Measurements from ENCODE around the gene SIRT3. TPM values are rescaled to one million over a fixed set of nuclear protein-coding genes. Genes with fewer than 3 reads are reported as not detected.

SIRT3 gene
- total RNA-seq, result 69.9 TPM

DNA sequence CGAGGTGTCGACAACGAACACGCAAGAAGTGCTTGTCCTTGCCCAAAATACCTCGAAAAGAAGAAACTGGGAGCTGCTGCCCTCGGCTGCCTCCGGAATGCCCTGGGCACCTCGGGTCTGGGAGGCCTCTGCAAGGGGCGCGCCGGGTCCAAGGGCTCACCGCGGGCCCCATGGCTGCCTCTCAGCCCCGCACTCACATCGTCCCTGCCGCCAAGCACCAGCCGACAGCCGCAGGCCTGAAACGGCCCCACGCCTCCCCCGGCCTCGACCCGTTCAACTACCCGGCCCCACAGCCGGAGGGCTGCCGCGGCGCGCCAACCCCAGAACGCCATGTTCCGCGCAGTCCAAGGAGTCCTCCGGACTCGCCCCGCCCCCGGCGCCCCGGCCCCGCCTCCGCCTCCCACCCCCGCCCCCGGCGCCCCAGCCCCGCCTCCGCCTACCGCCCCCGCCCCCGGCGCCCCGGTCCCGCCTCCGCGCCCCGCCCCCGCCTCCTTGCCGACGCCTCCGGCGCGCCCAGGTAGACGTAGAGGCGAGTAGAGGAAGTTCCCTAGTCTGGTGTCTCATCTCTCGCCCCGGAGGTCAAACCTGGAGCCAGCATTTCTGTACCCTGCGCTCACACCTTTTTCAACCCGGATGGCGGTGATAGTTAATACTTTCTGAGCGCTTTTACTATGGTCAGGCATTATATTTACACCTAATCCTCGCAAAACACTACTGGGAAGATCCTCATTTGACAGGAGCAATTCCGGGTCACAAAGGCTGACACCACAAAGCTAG lies at the start of gene SIRT3:
TSS of gene SIRT3 (minus strand) at position 346 of the 777 bp plus-strand sequence. CDS start at position 332, 14 bp downstream.
- Histone ChIP-seq H3K27ac (peak within 1 kb of the TSS; percentile 98), H3K4me1 (peaks cover 8 to 15% of the 10 kb centered on the region in 2 donors), H3K4me3 (peak within 1 kb of the TSS; percentile 96 to 99), H3K9me3 (no peaks in the 10 kb centered on the region), H3K27me3 (no peaks in the 10 kb centered on the region), H3K36me3 (peaks cover 6 to 12% of the 10 kb centered on the region in 2 donors)
- TF ChIP-seq, protein P1, sequence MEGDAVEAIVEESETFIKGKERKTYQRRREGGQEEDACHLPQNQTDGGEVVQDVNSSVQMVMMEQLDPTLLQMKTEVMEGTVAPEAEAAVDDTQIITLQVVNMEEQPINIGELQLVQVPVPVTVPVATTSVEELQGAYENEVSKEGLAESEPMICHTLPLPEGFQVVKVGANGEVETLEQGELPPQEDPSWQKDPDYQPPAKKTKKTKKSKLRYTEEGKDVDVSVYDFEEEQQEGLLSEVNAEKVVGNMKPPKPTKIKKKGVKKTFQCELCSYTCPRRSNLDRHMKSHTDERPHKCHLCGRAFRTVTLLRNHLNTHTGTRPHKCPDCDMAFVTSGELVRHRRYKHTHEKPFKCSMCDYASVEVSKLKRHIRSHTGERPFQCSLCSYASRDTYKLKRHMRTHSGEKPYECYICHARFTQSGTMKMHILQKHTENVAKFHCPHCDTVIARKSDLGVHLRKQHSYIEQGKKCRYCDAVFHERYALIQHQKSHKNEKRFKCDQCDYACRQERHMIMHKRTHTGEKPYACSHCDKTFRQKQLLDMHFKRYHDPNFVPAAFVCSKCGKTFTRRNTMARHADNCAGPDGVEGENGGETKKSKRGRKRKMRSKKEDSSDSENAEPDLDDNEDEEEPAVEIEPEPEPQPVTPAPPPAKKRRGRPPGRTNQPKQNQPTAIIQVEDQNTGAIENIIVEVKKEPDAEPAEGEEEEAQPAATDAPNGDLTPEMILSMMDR (IDR thresholded peaks at IDR 0.05), result peak in 2 of 3 experiments; percentile 20 to 46
- intact Hi-C loops (cut with DNase I), result loop anchor here (1.0 to 5.0 kb wide), 7 partner anchors 29 to 341 kb away; partner anchors contain the start of genes BET1L, IFITM2, PGGHG and PHRF1
- peak; percentile 43 to 90 for DNase-seq (ENCODE audit: low spot score in 2 of 2)

DNA sequence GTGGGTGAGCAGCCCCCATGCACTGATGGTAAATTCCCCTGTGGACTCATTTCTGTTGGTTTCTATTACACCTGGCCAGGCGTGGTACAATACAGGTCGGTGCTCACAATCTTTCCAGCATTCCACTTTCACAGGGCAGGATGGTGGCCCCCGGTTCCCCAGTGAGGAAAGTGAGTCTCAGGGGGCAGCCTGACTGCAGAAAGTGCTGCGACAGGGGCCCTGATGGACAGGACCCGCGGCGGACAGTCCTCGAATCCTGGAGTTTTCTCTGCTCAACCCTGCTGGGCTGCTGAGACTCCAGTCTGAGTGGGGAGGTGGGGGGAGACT lies 49.7 kb upstream of the SIRT3 start:
- TF ChIP-seq, protein P1 (IDR thresholded peaks at IDR 0.05), result no peak
- Histone ChIP-seq H3K4me1 (peaks cover 8 to 14% of the 10 kb centered on the region in 2 donors), H3K9me3 (no peaks in the 10 kb centered on the region), H3K4me3 (no peak overlapping the region), H3K36me3 (no peaks in the 10 kb centered on the region), H3K27me3 (peaks cover 8% of the 10 kb centered on the region), H3K27ac (no peak overlapping the region)
- DNase-seq (ENCODE audit: low spot score in 2 of 2), result no peak
- intact Hi-C loops (cut with DNase I), result no loop called here

DNA sequence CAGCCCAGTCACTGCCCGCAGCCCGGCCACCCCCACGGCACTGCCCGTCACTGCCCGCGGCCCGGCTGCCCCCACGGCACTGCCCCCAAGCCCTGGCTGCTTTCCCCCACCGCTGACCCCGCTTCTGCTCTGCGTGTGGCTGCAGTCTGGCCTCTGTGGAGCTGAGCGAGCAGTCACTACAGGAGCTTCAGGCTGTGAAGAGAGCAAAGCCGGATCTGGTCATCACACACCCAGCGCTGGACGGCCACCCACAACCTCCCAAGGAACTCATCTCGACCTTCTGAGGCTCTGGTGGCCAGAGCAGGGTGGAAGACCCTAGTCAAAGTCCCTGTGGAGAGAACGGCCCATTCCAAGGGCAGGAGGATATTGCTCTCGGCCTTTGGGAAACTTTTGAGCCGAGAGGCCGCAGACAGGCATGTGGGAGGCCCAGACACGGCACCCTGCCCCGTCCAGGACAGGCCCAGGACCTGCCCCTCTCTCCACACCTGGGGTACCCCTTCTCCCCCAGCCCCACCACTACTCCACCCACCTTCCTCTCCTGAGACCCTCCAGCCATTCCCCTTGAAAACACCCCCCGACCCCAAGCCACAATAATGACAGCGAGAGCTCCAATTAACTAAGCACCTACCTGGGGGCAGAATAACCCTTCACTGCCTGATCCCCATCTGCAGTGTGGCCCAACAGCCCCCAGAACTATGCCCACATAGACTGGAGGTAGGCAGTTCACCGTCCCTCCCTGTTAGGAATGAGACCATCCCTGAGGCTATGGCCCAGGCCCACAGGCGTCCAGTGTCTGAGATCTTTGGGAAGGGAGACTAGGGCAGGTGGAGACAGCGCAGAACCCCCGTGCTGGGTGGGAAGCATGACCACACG lies 49.1 kb upstream of the SIRT3 start:
- no peak overlapping the region for H3K4me3 ChIP-seq
- intact Hi-C loops (cut with DNase I), result no loop called here
- TF ChIP-seq, protein P1 (IDR thresholded peaks at IDR 0.05), result no peak
- no peak overlapping the region for H3K27ac ChIP-seq
- peaks cover 8% of the 10 kb centered on the region for H3K27me3 ChIP-seq
- H3K36me3 ChIP-seq, result no peaks in the 10 kb centered on the region
- H3K9me3 ChIP-seq, result no peaks in the 10 kb centered on the region
- DNase-seq (ENCODE audit: low spot score in 2 of 2), result no peak
- H3K4me1 ChIP-seq, result peaks cover 8 to 14% of the 10 kb centered on the region in 2 donors

DNA sequence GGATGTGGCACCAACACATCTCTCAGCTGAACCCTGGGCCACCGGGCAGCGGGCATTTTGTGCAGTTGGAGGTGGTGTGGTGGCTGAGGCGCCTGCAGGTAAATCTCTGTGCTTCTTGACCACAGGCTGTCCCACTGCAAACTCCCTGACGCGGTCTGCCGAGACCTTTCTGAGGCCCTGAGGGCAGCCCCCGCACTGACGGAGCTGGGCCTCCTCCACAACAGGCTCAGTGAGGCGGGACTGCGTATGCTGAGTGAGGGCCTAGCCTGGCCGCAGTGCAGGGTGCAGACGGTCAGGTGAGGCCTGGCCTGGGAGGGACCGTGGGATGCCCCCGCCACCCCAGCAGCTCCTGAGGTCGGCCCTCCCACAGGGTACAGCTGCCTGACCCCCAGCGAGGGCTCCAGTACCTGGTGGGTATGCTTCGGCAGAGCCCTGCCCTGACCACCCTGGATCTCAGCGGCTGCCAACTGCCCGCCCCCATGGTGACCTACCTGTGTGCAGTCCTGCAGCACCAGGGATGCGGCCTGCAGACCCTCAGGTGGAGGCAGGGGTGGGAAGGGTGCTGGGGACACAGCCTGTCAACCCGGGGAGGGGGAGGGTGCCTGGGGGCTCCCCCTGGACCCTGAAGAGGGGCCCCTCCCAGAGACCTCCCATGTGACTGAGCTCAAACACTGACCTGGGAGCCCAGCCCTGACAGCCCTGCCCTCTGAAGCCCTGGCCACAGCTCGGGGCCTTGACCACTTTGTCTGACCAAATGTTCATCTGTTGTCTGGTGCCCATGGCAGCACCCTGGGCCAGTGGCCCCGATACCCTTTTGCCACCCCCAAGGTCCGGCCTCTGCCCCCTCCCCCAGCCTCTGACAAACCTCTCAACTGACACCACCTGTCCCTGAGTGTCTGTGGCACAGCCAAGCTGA lies 48.2 kb upstream of the SIRT3 start:
- Histone ChIP-seq H3K4me3 (no peak overlapping the region), H3K4me1 (peaks cover 6 to 8% of the 10 kb centered on the region in 2 donors), H3K27me3 (peaks cover 15% of the 10 kb centered on the region), H3K9me3 (no peaks in the 10 kb centered on the region), H3K36me3 (no peaks in the 10 kb centered on the region), H3K27ac (no peak overlapping the region)
- DNase-seq (ENCODE audit: low spot score in 2 of 2), result peak in 1 of 2 donors; percentile 60
- intact Hi-C loops (cut with DNase I), result no loop called here
- TF ChIP-seq, protein P1 (IDR thresholded peaks at IDR 0.05), result no peak
